SK-N-SH treated with all-trans-retinoic acid at 6 μM for 48 hours (cell line): ENCODE results near the gene SORCS1.

Experiments
- ATAC-seq: fragments of 200-7000 bp; cut with Tn5 transposase; 3 replicates; pipeline ENCODE4 v1.9.1; 2020; ENCODE audit warnings: mild to moderate bottlenecking, moderate library complexity
- ARNTL ChIP-seq: fragments of 450-650 bp; formaldehyde crosslinking; IDR thresholded peaks from 2 replicates; pipeline ENCODE4 v1.5.0; 2020; ENCODE audit warnings: low read depth, mild to moderate bottlenecking, moderate library complexity, borderline replicate concordance
- BACH2 ChIP-seq: fragments of 250-450 bp; sonication (Bioruptor Pico); IDR thresholded peaks from 2 replicates; pipeline ENCODE4 v1.9.0; 2021; ENCODE audit warnings: mild to moderate bottlenecking, borderline replicate concordance
- CSDC2 ChIP-seq: fragments of 250-450 bp; sonication (Bioruptor Pico); IDR thresholded peaks from 2 replicates; pipeline ENCODE4 v1.5.0; 2020; ENCODE audit warnings: mild to moderate bottlenecking, moderate library complexity
- ESRRG ChIP-seq: fragments of 250-450 bp; sonication (Bioruptor Pico); IDR thresholded peaks from 2 replicates; pipeline ENCODE4 v1.6.1; 2021; ENCODE audit warnings: mild to moderate bottlenecking
- GLIS3 ChIP-seq: fragments of 250-450 bp; sonication (Bioruptor Pico); IDR thresholded peaks from 2 replicates; pipeline ENCODE4 v1.5.0; 2020; ENCODE audit warnings: mild to moderate bottlenecking, moderate library complexity
- ISL1 ChIP-seq: fragments of 250-450 bp; sonication (Bioruptor Pico); IDR thresholded peaks from 2 replicates; pipeline ENCODE4 v2.1.2; 2022; ENCODE audit warnings: mild to moderate bottlenecking, moderate library complexity
- OSR1 ChIP-seq: fragments of 250-450 bp; sonication (Bioruptor Pico); IDR thresholded peaks from 2 replicates; pipeline ENCODE4 v1.8.0; 2022; ENCODE audit warnings: moderate library complexity, mild to moderate bottlenecking, inconsistent platforms
- PATZ1 ChIP-seq: fragments of 250-450 bp; sonication (Bioruptor Pico); IDR thresholded peaks from 2 replicates; pipeline ENCODE4 v1.8.0; 2020; ENCODE audit warnings: mild to moderate bottlenecking, moderate library complexity, borderline replicate concordance
- PPARA ChIP-seq: fragments of 250-450 bp; sonication (Bioruptor Pico); IDR thresholded peaks from 2 replicates; pipeline ENCODE4 v1.5.0; 2020; ENCODE audit warnings: mild to moderate bottlenecking, borderline replicate concordance
- RARB ChIP-seq: fragments of 250-450 bp; sonication (Bioruptor Pico); IDR thresholded peaks from 2 replicates; pipeline ENCODE4 v1.8.0; 2021; ENCODE audit warnings: mild to moderate bottlenecking, moderate library complexity
- SNAI2 ChIP-seq: fragments of 250-450 bp; sonication (Bioruptor Pico); IDR thresholded peaks from 2 replicates; pipeline ENCODE4 v1.5.0; 2020; ENCODE audit warnings: mild to moderate bottlenecking, moderate library complexity
- TCF4 ChIP-seq: fragments of 250-450 bp; sonication (Bioruptor Pico); IDR thresholded peaks from 2 replicates; pipeline ENCODE4 v1.8.0; 2021; ENCODE audit warnings: mild to moderate bottlenecking, moderate library complexity, borderline replicate concordance
- TOX ChIP-seq: fragments of 250-450 bp; sonication (Bioruptor Pico); IDR thresholded peaks from 2 replicates; pipeline ENCODE4 v1.8.0; 2021; ENCODE audit warnings: mild to moderate bottlenecking, moderate library complexity, borderline replicate concordance
- ZC3H10 ChIP-seq: fragments of 250-450 bp; sonication (Bioruptor Pico); IDR thresholded peaks from 2 replicates; pipeline ENCODE4 v1.5.1; 2021; ENCODE audit warnings: mild to moderate bottlenecking, moderate library complexity
- ZFP3 ChIP-seq: fragments of 250-450 bp; sonication (Bioruptor Pico); IDR thresholded peaks from 2 replicates; pipeline ENCODE4 v1.5.0; 2020; ENCODE audit warnings: mild to moderate bottlenecking, moderate library complexity
- ZFP30 ChIP-seq: fragments of 450-650 bp; formaldehyde crosslinking; IDR thresholded peaks from 2 replicates; pipeline ENCODE4 v1.5.0; 2022; ENCODE audit warnings: mild to moderate bottlenecking, moderate library complexity
- ZNF565 ChIP-seq: fragments of 450-650 bp; formaldehyde crosslinking; conservative IDR thresholded peaks from 2 replicates; pipeline ENCODE4 v1.5.0; 2020; ENCODE audit warnings: low read depth, mild to moderate bottlenecking, moderate library complexity
- ZNF70 ChIP-seq: fragments of 450-650 bp; formaldehyde crosslinking; IDR thresholded peaks from 2 replicates; pipeline ENCODE4 v1.5.0; 2020; ENCODE audit warnings: mild to moderate bottlenecking, moderate library complexity
- ZNF8 ChIP-seq: fragments of 450-650 bp; formaldehyde crosslinking; IDR thresholded peaks from 2 replicates; pipeline ENCODE4 v1.5.0; 2020; ENCODE audit warnings: mild to moderate bottlenecking, moderate library complexity
- TF ChIP-seq, protein P1 (sequence below): fragments of 250-450 bp; sonication (Bioruptor Pico); IDR thresholded peaks from 2 replicates; pipeline ENCODE4 v1.5.1; 2021; ENCODE audit warnings: mild to moderate bottlenecking, moderate library complexity
- TF ChIP-seq, protein P2 (sequence below): fragments of 250-450 bp; sonication (Bioruptor Pico); IDR thresholded peaks from 2 replicates; pipeline ENCODE4 v1.5.0; 2020; ENCODE audit warnings: mild to moderate bottlenecking, moderate library complexity
- TF ChIP-seq, protein P3 (sequence below): fragments of 250-450 bp; sonication (Bioruptor Pico); IDR thresholded peaks from 2 replicates; pipeline ENCODE4 v1.5.1; 2020; ENCODE audit warnings: low read depth, mild to moderate bottlenecking, moderate library complexity

SORCS1 gene

DNA sequence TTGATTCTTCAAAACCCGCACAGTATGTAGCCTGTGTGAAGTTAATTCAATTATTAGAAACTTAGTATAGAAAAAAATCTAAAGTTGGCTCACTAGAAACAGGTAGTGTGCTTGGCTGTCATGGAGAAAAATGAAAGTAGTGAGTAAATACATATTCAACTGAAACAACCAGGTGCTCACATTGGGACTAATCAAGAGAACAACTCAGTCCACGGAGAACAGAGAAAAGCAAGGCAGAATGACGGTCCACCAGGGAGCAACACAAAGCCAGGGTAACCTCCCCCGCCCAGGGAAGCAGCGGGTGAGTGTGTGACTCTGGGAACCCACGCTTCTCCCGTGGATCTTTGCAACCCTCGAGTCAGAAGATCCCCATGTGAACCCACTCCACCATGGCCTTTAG lies 300.5 kb downstream of the SORCS1 start:
- TF ChIP-seq, protein P1, sequence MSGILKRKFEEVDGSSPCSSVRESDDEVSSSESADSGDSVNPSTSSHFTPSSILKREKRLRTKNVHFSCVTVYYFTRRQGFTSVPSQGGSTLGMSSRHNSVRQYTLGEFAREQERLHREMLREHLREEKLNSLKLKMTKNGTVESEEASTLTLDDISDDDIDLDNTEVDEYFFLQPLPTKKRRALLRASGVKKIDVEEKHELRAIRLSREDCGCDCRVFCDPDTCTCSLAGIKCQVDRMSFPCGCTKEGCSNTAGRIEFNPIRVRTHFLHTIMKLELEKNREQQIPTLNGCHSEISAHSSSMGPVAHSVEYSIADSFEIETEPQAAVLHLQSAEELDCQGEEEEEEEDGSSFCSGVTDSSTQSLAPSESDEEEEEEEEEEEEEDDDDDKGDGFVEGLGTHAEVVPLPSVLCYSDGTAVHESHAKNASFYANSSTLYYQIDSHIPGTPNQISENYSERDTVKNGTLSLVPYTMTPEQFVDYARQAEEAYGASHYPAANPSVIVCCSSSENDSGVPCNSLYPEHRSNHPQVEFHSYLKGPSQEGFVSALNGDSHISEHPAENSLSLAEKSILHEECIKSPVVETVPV (CRISPR knock-in tag), result no peak
- TF ChIP-seq ARNTL (no peak), GLIS3 (no peak), SNAI2 (CRISPR knock-in tag) (no peak), ZC3H10 (CRISPR knock-in tag) (no peak), RARB (CRISPR knock-in tag) (no peak), PPARA (CRISPR knock-in tag) (no peak), CSDC2 (CRISPR knock-in tag) (no peak), ZNF70 (CRISPR knock-in tag) (no peak)
- TF ChIP-seq, protein P2, sequence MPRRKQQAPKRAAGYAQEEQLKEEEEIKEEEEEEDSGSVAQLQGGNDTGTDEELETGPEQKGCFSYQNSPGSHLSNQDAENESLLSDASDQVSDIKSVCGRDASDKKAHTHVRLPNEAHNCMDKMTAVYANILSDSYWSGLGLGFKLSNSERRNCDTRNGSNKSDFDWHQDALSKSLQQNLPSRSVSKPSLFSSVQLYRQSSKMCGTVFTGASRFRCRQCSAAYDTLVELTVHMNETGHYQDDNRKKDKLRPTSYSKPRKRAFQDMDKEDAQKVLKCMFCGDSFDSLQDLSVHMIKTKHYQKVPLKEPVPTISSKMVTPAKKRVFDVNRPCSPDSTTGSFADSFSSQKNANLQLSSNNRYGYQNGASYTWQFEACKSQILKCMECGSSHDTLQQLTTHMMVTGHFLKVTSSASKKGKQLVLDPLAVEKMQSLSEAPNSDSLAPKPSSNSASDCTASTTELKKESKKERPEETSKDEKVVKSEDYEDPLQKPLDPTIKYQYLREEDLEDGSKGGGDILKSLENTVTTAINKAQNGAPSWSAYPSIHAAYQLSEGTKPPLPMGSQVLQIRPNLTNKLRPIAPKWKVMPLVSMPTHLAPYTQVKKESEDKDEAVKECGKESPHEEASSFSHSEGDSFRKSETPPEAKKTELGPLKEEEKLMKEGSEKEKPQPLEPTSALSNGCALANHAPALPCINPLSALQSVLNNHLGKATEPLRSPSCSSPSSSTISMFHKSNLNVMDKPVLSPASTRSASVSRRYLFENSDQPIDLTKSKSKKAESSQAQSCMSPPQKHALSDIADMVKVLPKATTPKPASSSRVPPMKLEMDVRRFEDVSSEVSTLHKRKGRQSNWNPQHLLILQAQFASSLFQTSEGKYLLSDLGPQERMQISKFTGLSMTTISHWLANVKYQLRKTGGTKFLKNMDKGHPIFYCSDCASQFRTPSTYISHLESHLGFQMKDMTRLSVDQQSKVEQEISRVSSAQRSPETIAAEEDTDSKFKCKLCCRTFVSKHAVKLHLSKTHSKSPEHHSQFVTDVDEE (CRISPR knock-in tag), result no peak
- ATAC-seq, result no peak

DNA sequence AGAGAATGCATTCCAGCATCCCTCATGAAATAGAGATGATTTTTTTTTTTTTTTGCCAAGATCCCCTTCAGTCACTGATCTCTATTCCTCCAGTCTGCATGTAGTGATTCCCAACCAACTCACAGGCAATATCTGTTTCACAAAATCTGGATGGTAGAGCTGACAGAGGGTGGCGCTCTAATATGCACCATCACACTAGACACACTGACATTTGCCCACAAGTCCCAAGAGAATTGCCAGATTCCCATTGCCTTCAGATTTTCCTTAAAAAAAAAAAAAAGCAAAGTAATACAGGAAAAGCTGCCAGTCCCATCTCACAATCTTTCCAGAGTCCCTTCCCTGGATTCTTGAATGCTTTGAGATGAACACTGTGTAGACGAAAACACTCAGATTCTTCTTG lies 301.0 kb downstream of the SORCS1 start:
- TF ChIP-seq PPARA (CRISPR knock-in tag) (no peak), RARB (CRISPR knock-in tag) (no peak), GLIS3 (no peak), ZFP30 (no peak), PATZ1 (no peak), TOX (CRISPR knock-in tag) (no peak), BACH2 (CRISPR knock-in tag) (no peak), ARNTL (no peak)
- TF ChIP-seq, protein P3, sequence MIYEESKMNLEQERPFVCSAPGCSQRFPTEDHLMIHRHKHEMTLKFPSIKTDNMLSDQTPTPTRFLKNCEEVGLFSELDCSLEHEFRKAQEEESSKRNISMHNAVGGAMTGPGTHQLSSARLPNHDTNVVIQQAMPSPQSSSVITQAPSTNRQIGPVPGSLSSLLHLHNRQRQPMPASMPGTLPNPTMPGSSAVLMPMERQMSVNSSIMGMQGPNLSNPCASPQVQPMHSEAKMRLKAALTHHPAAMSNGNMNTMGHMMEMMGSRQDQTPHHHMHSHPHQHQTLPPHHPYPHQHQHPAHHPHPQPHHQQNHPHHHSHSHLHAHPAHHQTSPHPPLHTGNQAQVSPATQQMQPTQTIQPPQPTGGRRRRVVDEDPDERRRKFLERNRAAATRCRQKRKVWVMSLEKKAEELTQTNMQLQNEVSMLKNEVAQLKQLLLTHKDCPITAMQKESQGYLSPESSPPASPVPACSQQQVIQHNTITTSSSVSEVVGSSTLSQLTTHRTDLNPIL (CRISPR knock-in tag), result no peak
- TF ChIP-seq, protein P1 (CRISPR knock-in tag), result no peak
- TF ChIP-seq, all 23 proteins: peak for 0
- ATAC-seq, result no peak

DNA sequence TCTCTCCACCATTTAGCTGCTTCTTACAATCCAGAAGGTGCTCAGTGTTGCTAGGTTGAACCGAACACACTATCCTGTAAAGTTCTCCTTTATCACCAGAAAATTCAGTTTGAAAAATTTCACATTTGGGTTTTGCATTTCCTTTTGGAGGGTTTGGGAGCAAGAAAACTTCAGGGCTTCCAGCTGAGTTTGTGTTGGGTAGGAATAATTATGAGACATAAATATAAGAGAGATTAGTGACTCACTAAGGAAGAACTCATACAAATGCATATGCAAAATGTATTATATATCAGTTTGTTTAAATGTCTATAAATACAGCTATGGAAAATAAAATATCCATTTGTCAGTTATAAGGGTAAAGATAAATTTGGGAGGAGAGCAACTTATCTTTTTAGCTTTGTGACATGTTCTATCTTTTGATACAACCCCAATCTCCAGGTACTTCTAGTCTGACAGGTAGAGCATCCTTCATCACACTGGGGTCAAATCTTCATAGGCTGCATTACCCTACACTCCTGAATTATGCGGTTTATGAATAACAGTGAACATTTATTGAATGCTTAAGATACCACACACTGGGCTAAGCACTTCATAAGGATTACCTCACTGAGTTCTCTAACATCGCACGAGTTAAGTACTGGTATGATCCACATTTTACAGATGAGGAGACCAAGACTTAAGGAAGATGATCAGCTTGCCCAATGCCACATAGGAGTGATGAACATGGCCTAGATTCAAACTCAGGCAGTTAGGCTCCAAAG lies 304.4 kb downstream of the SORCS1 start:
- ATAC-seq, result no peak
- no peak for TF ChIP-seq ESRRG (CRISPR knock-in tag)
- no peak for TF ChIP-seq ZC3H10 (CRISPR knock-in tag)
- no peak for TF ChIP-seq ZFP3
- no peak for TF ChIP-seq TOX (CRISPR knock-in tag)
- no peak for TF ChIP-seq OSR1
- no peak for TF ChIP-seq ZNF8 (CRISPR knock-in tag)
- TF ChIP-seq PATZ1, result no peak
- TF ChIP-seq, protein P1 (CRISPR knock-in tag), result no peak
- no peak for TF ChIP-seq TCF4 (CRISPR knock-in tag)
- no peak for TF ChIP-seq PPARA (CRISPR knock-in tag)
- no peak for TF ChIP-seq BACH2 (CRISPR knock-in tag)
- TF ChIP-seq ZFP30, result no peak
- TF ChIP-seq ZNF70 (CRISPR knock-in tag), result no peak
- TF ChIP-seq, protein P3 (CRISPR knock-in tag), result no peak
- TF ChIP-seq ARNTL, result no peak
- TF ChIP-seq ISL1 (CRISPR knock-in tag), result no peak
- no peak for TF ChIP-seq RARB (CRISPR knock-in tag)
- no peak for TF ChIP-seq ZNF565 (CRISPR knock-in tag)
